Hematopoietic multipotent progenitor cell treated with erythropoietin and hydrocortisone succinate and interleukin-3 and kit ligand, for 6 days (in vitro differentiated cells): ENCODE data around the gene KCTD21.
A peak's percentile ranks its signal among the peaks of the same experiment; 100 is the strongest.

ENCODE experiments used
- DNase-seq: peaks from one replicate; pipeline ENCODE4 v3.0.0-alpha.2; 2015

KCTD21 gene

DNA sequence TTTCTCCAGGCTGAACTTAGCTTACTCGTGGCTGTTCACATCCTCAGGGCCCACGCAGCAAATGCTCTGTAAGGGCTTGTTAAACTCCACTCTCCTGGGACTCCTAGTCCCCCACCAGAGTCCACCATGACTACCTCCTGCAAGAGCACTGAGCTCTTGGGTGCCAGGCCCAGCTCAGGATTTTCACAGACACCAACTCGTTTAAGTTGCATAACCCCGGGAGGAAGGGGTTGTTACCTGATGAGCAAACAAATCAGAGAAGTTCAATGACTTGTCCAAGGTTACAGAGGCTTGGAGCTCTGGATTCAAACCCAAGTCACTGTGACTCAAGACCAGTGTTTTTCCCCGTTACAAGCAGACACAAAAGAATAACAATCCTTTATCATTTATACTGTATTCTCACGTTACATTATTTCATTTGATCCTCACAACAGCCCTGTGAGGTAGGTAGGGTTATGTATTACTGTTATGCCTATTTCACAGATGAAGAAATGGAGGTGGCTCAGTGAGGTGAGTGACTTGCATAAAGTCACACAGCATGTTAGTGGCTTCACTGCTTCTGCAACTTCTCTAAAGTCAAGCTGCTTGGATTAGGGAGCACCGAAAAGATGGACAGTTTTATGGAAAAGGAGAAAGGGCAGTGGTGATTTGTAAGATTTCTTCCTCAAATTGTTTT lies 17.4 kb downstream of the KCTD21 start:
- no peak for DNase-seq

DNA sequence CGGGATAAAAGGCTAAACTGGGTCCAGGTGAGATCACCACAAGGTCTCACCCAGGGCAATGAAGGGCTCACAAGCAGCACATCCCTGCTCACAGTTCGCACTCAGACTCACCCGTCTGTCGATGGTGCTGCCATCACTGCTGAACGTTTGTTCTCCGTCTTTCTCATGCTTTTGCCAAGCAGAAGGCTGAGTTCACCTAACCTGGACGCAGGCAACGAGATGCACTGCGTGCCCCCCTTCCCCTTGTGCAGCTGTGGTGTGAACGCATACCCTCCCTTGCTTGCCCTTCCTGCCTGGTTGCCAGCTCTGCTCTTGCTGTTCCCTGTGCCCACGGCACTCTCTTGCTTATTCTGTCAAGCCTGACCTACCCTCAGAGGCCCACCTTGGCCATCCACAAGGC lies 18.0 kb downstream of the KCTD21 start:
- DNase-seq, result no peak

DNA sequence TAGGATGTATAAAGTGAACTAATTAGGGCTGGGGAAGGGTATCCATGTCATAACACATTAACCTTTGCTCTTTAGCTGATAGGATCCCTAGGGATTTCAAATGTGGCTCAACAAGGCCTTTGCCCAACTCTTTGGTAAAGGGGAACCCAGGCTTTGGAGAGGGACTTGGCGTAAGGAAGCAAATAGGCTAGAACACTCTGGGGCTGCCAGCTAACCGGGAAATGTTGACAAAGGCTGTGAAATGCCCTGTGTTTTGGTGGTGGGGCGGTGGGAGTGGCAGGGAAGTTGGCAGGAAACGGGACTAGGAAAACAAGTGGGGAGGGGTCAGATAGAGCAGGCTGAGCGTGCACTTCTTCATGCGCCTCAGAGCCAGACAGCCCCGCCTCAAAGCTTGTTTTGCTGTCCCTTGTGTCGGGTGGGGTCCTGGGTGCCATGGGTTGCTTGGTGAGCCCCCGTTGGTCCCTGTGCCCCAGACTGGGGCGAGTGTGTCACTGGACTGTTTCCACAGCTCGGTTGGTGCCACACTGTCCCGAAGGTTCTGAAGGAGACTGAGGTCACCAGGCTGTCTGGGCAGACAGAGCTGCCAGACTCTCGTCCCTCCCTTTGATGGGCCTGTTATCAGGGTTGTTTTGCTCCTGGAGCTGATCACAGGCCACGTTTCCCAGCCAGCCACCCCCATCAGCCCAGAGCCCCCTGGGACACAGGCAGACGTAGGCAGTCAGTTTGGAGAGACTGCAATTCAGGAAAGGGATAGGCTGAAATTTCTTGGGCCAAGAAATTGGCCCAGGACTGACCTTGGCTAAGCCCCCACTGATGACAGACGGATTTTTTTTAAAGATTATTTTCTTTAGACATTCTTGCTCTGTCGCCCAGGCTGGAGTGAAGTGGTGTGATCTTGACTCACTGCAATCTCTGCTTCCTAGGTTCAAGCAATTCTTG lies 19.6 kb downstream of the KCTD21 start:
- no peak for DNase-seq

DNA sequence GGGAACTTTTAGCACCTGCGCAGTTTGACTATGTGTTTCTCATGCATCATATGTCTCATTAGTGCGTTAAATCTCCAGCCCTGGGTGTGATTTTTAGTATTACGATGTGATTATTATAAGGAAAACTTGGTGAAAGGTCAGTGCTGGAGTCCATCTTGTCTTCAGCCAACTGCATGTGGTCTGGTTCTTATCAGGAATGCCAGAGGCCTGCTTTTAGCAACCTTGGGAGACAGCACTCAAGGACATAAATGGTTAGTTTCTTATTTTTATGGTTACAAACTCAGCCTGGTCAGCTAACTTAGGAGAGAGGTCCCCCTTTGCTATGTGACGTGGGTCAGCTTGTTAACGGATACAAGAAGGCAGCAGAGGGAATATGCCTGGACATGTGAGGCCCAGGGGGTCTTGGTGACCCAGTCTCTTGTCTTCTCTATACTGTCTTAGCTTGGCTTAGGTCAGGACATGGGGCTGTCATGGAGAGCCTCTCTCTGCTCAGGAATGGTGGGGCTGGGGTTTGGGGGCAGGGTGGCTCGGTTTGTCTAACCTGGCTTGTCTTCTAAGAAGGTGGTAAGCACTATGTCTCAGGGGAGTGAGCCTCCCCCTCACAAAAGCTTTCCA lies 21.5 kb downstream of the KCTD21 start:
- DNase-seq, result no peak

DNA sequence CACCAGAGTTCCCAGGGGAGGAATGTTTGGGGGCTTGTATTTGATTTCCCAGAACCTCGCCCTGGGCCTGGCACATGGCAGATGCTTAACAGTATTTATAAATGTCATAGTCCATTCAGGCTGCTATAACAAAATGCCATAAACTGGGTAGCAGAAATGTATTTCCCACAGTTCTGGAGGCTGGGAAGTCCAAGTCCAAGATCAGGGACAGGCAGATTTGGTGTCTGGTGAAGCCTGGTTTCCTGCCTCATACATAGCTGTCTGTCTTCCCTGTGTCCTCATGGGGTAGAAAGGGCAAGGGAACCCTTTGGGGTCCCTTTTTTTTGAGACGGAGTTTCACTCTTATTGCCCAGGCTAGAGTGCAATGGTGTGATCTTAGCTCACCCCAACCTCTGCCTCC lies 24.0 kb downstream of the KCTD21 start:
- no peak for DNase-seq

DNA sequence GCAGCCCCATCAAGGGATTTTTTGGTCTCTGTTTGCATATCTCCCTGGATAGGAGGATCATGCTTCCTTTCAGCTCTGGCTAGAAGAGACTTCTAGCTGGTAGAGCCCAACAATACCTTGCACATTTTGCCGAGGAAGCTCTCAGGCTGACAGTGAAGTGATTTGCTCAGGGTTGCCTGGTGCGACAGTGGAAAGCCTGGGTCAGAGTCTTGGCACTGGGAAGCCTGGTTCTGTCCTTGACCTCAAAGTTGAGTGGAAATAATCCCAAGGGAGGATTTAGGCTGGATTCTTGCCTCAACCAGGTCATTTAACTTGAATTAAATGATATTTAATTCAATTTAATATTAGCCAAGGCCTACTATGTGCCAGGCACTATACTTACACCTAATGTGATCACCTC lies 24.6 kb downstream of the KCTD21 start:
- DNase-seq, result no peak

DNA sequence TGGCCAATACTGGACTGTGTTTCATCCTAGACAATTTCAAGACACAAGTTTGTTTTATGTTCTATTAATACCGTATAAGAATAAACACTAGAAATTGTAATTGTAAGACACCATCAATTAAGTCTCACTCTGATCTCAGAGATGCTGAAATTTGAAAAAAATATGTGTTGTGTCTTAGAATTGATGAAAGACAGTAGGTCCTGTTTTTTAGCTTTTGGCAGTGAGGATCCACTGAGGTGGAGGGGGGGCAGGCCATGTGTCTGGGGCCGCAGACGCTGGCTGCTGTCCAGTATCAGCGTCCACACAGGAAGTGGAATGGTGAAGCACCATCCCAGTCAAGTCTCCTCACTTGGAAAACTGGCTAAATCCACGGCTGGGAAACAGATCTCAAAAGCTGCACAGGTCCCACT lies 26.5 kb downstream of the KCTD21 start:
- no peak for DNase-seq

DNA sequence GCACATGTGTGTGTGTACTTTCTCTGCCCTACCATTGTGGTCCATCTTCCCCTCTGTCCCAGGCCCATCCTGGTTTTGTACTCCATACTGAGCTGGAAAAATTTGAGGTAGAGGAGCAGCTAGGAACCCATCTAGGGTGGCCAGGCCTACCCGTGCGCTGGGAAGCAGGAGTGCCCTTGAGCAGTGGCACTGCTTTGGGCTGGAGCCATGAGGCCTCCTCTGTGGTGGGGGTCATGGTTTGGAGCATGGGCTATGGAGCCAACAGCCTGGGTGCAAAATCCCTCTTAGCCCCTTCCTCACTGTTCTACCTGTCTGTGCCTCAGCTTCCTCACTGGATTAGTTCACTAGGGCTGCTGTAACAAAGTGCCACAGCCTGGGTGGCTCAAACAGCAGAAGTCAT lies 27.1 kb downstream of the KCTD21 start:
- DNase-seq, result no peak

DNA sequence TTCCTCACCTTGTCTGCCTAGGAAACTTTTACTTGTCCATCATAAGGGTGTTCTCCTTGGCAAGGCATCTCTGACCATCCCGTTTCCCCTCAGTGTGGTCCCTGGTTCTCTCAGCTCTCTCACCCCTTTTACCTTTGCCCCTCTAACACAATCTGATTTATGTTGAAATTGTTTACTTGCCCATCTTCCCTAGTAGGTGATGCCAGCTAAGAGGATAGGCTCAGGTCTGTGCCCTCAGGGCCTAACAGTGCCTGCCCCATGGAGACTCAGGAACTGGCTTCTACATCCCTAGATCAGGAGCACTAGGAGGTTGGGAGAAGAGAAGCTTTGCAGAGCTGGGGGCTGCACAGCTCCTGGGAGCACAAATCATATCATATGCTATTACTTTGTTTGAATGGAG lies 27.9 kb downstream of the KCTD21 start:
- no peak for DNase-seq

DNA sequence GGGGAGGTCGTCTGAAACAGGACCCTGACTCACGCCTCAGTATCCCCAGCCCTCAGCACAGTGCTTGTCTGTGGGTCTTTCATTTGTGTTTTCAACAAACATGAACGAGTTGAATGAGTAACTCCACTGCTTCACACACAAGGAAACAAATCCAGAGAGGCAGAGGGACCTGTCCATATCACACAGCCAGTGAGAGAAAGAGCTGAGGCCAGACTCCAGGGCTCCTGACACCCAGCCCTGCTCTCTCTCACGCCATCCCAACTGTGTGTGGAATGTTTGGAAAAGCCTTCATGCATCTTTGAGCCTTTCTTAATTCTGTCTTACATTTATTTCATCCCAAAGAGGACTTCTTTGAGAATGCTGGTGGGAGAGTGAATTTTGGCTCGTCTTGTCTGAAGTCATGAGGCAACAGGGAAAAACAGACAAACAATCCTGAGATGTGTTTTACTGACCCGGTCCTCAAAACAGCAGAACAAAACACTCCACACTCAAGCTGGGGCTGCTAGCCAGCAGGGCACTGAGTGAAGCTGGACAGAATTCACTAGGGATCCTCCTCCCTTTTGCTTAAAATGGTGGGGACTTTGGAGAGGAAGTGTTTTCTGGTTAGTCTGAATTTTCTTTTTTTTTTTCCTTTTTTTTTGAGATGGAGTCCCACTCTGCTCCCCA lies 29.3 kb downstream of the KCTD21 start:
- no peak for DNase-seq

DNA sequence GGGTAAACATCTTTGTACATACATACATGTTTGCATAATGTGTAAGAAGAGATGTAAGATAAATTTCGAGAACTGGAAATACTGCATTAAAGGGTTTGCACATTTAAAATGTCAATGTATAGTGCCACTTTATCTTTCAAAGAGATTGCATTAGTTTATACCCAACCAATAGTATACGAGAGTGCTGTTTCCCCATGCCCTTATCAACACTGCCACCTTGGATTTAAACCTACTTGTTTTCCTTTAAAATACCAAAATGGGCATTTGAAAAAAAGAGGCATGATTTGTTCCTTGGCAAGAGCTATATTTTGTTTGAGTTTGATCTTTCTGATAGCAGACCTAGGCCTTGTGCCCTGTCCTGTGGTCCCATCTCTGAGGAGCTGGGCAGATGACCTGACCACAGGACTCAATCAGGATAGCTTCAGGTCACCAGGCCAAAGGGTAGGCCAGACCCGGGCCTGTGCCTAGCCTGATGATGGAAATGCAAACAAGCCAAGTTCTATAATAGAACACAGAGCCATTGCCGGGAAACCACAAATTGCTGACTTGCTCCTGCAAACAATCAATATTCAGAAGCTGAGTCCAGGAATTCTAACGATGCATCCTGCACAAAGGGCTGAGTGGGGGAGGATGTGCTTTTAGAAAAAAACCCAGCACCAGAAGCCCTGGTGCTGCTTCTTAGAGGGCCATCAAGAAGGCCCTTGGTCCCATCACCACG lies 32.1 kb downstream of the KCTD21 start:
- peak; percentile 82 for DNase-seq

DNA sequence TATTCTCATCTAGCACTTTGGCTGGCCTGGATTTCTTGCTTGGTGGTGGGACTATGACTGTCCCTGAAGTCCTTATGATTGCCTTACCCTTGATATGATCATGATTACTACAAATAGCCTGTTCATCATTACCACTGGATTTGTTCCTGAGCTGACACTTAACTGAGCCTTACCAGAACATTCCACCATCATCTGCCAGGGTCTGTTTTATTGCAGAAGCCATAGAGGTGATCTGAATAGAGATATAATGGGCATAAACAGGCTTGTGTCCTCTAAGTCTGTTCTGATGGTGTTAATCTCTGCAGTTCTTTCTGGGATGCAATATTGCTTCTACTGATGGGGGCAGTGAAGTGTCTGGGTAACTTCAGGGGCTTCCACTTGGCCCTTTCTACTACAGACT lies 36.6 kb downstream of the KCTD21 start:
- DNase-seq, result no peak

DNA sequence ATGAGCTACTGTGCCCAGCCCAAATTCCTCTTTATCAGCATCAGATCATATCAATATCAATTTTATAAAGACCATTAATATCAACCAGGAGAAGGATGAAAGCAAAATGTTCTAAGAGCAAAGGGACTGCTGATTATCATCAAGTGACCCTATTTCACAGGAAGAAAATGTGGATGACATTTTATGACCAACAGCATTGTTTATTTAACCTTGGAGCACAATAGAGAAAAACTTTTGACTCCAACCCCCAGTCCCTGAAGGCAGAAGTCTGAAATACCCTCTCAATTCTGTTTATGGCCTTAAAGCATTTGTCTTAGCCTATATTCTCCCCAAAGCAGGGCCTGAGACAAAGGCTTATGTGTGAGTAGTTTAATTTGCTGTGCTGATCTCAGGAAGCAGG lies 37.7 kb downstream of the KCTD21 start:
- DNase-seq, result no peak

DNA sequence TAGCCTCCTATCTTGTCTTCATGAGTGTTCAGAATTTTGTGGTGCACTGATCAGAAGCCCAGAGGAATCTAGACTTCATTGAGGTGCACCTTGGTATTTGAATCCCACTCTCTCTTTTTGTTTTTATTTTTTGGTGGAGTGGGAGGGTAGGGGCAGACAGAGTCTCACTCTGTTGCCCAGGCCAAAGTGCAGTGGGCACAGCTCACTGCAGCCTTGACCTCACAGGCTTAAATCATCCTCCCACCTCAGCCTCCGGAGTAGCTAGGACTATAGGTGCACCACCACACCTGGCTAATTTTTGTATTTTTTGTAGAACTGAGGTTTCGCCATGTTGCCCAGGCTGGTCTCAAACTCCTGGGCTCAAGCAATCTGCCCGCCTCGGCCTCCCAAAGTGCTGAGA lies 38.1 kb downstream of the KCTD21 start:
- no peak for DNase-seq

DNA sequence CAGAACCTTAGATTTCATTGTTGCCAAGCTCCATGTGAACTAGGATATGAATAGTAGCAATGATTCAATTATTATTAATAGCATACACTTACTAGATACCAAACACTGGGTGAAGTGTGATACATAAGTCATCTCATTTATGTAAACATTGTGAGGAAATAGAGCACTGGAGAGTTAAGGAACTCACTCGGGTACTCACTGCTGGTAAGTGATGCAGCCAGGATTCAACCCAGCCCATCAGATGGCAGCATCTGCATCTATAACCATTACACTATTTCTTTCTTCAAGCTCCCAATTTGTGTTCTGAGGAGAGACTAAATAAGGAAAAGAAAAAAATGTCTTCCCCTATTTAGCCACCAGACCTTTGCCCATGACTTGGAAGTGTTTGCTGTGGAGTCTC lies 38.8 kb downstream of the KCTD21 start:
- DNase-seq, result no peak

DNA sequence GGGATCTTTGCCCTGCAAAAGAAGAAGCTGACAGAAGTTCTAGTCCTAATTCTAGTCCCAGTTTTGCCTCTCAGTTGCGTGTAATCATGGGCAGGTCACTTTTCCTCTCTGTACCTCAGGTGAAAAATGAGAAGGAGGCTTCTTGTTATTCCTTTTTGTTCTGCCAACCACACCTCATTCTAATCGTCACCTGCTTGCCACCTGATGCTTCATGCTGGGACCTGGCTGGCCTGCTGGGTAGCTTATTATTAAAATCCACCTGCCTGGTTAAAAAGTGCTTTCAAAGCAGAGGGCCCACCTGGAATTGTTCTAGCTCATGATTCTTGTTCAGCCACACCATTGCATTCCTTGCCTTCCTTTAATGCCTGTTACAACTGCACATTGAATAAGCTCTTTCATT lies 40.6 kb downstream of the KCTD21 start:
- DNase-seq, result no peak

DNA sequence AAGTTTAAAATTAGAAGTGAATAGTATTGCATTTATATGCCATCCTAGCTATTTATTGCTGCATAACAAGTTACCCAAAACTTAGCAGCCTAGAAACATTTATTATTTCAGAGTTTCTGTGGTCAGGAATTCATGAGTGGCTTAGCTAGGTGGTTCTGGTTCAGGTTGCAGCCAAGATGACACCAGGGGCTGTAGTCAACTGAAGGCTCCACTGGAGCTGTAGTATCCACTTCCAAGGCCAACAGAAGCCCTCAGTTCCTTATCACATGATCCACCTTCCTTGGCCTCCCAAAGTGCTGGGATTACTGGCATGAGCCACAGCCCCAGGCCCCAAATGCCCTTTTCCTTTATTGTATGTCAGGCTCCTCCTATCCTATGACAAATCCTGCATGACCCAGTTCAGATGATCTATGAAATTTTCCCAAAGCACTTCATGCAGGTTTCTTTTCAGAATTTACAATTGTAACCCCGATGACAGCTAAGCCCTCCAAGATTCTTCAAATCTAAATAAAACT lies 42.9 kb downstream of the KCTD21 start:
- DNase-seq, result no peak

DNA sequence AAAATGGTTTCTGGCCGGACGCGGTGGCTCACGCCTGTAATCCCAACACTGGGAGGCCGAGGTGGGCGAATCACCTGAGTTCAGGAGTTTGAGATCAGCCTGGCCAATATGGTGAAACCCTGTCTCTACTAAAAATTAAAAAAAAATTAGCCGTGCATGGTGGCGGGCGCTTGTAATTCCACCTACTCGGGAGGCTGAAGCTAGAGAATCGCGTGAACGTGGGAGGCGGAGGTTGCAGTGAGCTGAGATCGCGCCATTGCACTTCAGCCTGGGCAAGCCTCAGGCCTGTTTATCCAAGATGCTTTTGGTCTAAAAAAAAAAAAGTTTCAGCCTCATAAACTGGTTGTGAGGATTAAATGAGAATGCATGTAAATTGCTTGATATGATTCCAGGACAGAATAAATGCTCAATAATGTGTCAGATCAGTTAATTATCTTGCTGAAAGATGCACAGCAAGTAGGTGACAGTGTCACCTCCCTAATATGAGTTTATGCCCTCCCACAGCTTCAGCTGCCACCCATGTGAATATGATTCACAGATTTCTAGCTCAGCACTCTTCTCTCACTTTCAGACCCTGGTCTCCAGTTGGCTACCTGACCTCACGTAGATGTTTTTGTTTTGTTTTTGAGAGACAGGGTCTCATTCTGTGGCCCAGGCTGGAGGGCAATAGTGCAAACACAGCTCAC lies 47.9 kb downstream of the KCTD21 start:
- peak; percentile 15 for DNase-seq

DNA sequence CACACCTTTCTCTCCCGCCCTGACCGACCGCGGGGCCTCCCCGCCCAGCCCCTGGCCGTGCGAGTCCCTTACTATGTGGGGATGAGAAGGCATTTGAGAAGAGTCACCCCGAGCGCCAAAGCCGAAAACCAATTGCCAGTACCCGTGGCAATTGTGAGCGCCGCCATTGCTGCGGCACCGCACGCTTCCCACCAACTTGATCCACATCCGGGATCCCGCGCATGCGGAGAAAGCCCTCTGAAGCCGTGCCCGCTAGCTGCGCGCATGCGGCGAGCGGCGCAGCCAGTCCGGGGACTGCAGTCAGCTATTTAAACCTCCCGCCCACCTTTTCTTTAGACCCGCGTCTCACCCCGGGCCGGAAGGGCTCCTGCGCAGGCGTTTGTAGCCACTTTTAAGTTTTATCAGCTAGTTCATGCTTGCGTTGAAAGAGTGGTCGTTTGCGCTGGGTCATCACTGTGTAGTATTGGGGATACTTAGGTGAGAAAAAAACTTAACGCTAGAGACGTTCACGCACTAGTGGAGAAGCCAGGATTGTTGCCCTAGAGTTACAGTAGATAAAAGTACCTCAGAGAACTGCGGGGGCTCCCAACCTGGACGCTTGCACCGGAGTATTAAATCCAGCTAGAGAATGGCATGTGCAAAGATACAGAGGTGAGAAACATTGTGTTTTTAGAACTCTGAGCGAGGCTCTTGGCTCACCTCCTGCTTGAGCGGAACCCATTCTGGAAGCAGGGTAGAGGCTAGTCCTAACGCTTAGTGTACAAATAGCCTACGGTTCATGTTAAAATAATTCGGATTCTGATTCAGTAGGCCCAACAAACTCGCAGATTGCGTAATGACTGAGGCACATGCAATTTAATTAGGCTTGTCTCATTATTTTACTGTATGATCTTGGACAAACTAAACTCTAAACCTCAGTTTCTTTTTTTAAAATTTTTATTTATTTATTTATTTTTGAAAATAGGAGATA lies 48.7 kb downstream of the KCTD21 start, which contains the start of gene ALG8:
ALG8 (minus strand) TSS at position 205 of the 970 bp plus-strand sequence; CDS start at position 167, 38 bp downstream.
- peak; percentile 98 for DNase-seq

DNA sequence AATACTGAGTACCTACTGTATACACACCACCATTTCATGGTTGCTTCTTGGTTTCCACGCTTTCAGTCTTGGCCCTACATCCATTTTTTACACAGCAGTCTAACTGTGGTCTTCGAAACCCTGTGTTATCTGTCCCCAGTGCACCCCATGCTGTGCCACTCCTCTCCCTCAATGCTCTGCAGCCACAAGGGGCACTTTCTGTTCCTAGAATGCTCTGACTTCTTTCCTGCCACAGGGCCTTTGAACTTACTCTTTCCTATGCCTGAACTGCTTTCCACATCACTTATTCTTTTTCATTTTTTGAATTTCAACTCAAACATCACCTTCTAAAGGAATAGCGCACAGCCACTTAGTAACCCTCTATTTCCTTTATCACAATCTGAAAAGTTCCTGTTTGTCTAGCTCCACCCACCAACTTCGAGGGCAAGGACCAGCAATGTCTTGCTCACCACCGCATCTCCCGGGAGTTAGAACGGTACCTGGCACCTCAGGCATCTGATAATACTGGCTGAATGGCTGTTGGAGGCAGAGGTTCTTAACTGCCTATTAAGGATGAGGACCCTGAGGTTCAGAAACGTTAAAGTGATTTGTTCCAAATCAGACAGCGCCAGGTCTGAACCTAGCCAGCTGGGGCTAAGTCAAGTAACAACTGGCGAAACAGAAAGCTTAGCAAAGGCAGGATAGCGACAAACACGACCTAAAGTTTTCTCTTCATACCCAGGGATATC lies 49.6 kb downstream of the KCTD21 start:
- peak; percentile 80 for DNase-seq
